ENCODE data around the gene MORN1. TPM values are rescaled to one million over a fixed set of nuclear protein-coding genes. Genes with fewer than 3 reads are reported as not detected.

Gene MORN1
- polyA plus RNA-seq, 1 donor from 2014 or later, result 10.9 TPM

- H3K36me3 ChIP-seq (ENCODE audit: insufficient read depth, low read length), result no peaks in the 10 kb centered on the region
- no peak overlapping the region for H3K9ac ChIP-seq (ENCODE audit: low read length)
- H3K4me3 ChIP-seq (ENCODE audit: low read length), result no peak overlapping the region
- no peaks in the 10 kb centered on the region for H3K79me2 ChIP-seq (replicated peaks; ENCODE audit: insufficient read depth, low read length)
- no peaks in the 10 kb centered on the region for H3K9me2 ChIP-seq (ENCODE audit: insufficient read depth, low read length)
- H3K9me3 ChIP-seq (ENCODE audit: low read length), result no peaks in the 10 kb centered on the region
- H3K27ac ChIP-seq (ENCODE audit: low read length), result no peak overlapping the region
- TF ChIP-seq EZH2 (IDR thresholded peaks at IDR 0.05; ENCODE audit: borderline replicate concordance, insufficient read depth, low read length, poor library complexity, severe bottlenecking) (no peak), TAF1 (IDR thresholded peaks at IDR 0.05; ENCODE audit: low read depth) (no peak), SMC3 (conservative IDR thresholded peaks at IDR 0.05; ENCODE audit: poor library complexity) (no peak)
- TF ChIP-seq, protein P1, sequence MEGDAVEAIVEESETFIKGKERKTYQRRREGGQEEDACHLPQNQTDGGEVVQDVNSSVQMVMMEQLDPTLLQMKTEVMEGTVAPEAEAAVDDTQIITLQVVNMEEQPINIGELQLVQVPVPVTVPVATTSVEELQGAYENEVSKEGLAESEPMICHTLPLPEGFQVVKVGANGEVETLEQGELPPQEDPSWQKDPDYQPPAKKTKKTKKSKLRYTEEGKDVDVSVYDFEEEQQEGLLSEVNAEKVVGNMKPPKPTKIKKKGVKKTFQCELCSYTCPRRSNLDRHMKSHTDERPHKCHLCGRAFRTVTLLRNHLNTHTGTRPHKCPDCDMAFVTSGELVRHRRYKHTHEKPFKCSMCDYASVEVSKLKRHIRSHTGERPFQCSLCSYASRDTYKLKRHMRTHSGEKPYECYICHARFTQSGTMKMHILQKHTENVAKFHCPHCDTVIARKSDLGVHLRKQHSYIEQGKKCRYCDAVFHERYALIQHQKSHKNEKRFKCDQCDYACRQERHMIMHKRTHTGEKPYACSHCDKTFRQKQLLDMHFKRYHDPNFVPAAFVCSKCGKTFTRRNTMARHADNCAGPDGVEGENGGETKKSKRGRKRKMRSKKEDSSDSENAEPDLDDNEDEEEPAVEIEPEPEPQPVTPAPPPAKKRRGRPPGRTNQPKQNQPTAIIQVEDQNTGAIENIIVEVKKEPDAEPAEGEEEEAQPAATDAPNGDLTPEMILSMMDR (IDR thresholded peaks at IDR 0.05; ENCODE audit: poor library complexity, severe bottlenecking), result no peak
- TF ChIP-seq, protein P2, sequence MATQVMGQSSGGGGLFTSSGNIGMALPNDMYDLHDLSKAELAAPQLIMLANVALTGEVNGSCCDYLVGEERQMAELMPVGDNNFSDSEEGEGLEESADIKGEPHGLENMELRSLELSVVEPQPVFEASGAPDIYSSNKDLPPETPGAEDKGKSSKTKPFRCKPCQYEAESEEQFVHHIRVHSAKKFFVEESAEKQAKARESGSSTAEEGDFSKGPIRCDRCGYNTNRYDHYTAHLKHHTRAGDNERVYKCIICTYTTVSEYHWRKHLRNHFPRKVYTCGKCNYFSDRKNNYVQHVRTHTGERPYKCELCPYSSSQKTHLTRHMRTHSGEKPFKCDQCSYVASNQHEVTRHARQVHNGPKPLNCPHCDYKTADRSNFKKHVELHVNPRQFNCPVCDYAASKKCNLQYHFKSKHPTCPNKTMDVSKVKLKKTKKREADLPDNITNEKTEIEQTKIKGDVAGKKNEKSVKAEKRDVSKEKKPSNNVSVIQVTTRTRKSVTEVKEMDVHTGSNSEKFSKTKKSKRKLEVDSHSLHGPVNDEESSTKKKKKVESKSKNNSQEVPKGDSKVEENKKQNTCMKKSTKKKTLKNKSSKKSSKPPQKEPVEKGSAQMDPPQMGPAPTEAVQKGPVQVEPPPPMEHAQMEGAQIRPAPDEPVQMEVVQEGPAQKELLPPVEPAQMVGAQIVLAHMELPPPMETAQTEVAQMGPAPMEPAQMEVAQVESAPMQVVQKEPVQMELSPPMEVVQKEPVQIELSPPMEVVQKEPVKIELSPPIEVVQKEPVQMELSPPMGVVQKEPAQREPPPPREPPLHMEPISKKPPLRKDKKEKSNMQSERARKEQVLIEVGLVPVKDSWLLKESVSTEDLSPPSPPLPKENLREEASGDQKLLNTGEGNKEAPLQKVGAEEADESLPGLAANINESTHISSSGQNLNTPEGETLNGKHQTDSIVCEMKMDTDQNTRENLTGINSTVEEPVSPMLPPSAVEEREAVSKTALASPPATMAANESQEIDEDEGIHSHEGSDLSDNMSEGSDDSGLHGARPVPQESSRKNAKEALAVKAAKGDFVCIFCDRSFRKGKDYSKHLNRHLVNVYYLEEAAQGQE (IDR thresholded peaks at IDR 0.05; ENCODE audit: borderline replicate concordance), result no peak
- no peak overlapping the region for H2AFZ ChIP-seq (ENCODE audit: low read depth, low read length)
- no peaks in the 10 kb centered on the region for H3F3A ChIP-seq (ENCODE audit: insufficient read depth, low read length, poor library complexity, severe bottlenecking)
- H3K27me3 ChIP-seq (ENCODE audit: insufficient read depth, low read depth, low read length), result no peaks in the 10 kb centered on the region
- no peak overlapping the region for H3K4me2 ChIP-seq (ENCODE audit: low read length)
- H4K20me1 ChIP-seq (ENCODE audit: insufficient read depth), result no peaks in the 10 kb centered on the region
These were observed 43.5 kb downstream of the MORN1 start for GRCh38 chr1:2347896-2348295.

DNA sequence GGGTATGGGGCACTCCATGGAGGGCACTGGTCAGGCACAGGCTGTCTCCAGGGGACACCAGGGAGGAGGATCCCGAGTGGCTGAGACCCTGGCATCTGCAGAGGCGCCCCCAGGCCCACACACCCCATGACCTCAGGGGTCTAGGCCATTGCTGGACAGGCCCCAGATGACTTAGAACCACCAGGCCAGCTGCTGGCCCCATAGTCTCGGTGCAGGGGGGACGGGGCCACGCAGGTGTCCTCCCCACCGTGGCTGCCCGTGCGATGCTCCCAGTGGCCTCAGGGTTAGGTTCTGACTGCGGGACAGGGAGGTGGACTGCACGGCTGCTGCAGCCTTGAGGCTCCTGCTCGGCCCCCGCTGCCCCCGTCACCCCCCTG lies 44.0 kb downstream of the MORN1 start:
- Histone ChIP-seq H3F3A (ENCODE audit: insufficient read depth, low read length, poor library complexity, severe bottlenecking) (no peaks in the 10 kb centered on the region), H3K9ac (ENCODE audit: low read length) (no peak overlapping the region), H3K79me2 (replicated peaks; ENCODE audit: insufficient read depth, low read length) (no peaks in the 10 kb centered on the region), H3K36me3 (ENCODE audit: insufficient read depth, low read length) (no peaks in the 10 kb centered on the region), H3K27ac (ENCODE audit: low read length) (no peak overlapping the region), H3K9me3 (ENCODE audit: low read length) (no peaks in the 10 kb centered on the region), H3K4me3 (ENCODE audit: low read length) (no peak overlapping the region), H3K4me2 (ENCODE audit: low read length) (no peak overlapping the region), H3K9me2 (ENCODE audit: insufficient read depth, low read length) (no peaks in the 10 kb centered on the region), H3K27me3 (ENCODE audit: insufficient read depth, low read depth, low read length) (no peaks in the 10 kb centered on the region), H4K20me1 (ENCODE audit: insufficient read depth) (no peaks in the 10 kb centered on the region), H2AFZ (ENCODE audit: low read depth, low read length) (no peak overlapping the region)
- TF ChIP-seq SMC3 (conservative IDR thresholded peaks at IDR 0.05; ENCODE audit: poor library complexity) (no peak), POLR2AphosphoS5 (IDR thresholded peaks at IDR 0.05) (no peak), MXI1 (conservative IDR thresholded peaks at IDR 0.05; ENCODE audit: poor library complexity, severe bottlenecking) (no peak), EP300 (conservative IDR thresholded peaks at IDR 0.05; ENCODE audit: poor library complexity, severe bottlenecking) (no peak), TAF1 (IDR thresholded peaks at IDR 0.05; ENCODE audit: low read depth) (no peak), RAD21 (conservative IDR thresholded peaks at IDR 0.05) (no peak), EZH2 (IDR thresholded peaks at IDR 0.05; ENCODE audit: borderline replicate concordance, insufficient read depth, low read length, poor library complexity, severe bottlenecking) (no peak)
- TF ChIP-seq, protein P2 (IDR thresholded peaks at IDR 0.05; ENCODE audit: borderline replicate concordance), result no peak
- TF ChIP-seq, protein P1 (IDR thresholded peaks at IDR 0.05; ENCODE audit: poor library complexity, severe bottlenecking), result no peak

Measured in neural cell (in vitro differentiated cells).